ENCODE results near the gene RAB7A. TPM values are rescaled to one million over a fixed set of nuclear protein-coding genes. Genes with fewer than 3 reads are reported as not detected.

RAB7A gene
- total and polyA plus RNA-seq, 8 donors, result 33.6 to 166 (median 103) TPM

- intact Hi-C loops (cut with DNase I; ENCODE audit: low total_unique reads), result no loop called here
- DNase-seq, result peak; percentile 85 to 89
- peak in 5 of 7 experiments; percentile 38 to 71 (median 46) for TF ChIP-seq CTCF (IDR thresholded peaks at IDR 0.05)
- TF ChIP-seq POLR2A (IDR thresholded peaks at IDR 0.05), result no peak
- no peak for TF ChIP-seq POLR2AphosphoS5 (IDR thresholded peaks at IDR 0.05)
- no peak for TF ChIP-seq EP300 (IDR thresholded peaks at IDR 0.05)
- Histone ChIP-seq H3K4me3 (peak overlapping the region; percentile 48 to 58 (median 50)), H3K27ac (peak overlapping the region; percentile 26 to 80 (median 47)), H3K36me3 (no peaks in the 10 kb centered on the region), H3K9me3 (no peaks in the 10 kb centered on the region), H3K4me1 (peaks cover 3 to 20% (median 16%) of the 10 kb centered on the region in 4 donors), H3K27me3 (no peaks in the 10 kb centered on the region)
- 2 to 12% (median 4%) methylated on average over 6 to 32 of the region's 32 CpGs for WGBS, 5 donors
Observed at GRCh38 chr3:128845778-128846485, 119.9 kb downstream of the RAB7A start.

- Histone ChIP-seq H3K27ac (peak overlapping the region in 3 of 5 donors; percentile 47 to 80 (median 68)), H3K4me3 (peak overlapping the region in 1 of 4 donors; percentile 58), H3K9me3 (no peaks in the 10 kb centered on the region), H3K36me3 (no peaks in the 10 kb centered on the region), H3K4me1 (peaks cover 3 to 20% (median 16%) of the 10 kb centered on the region in 4 donors), H3K27me3 (no peaks in the 10 kb centered on the region)
- 70 to 80% (median 77%) methylated on average over 13 of the region's 13 CpGs for WGBS, 5 donors
- TF ChIP-seq CTCF (IDR thresholded peaks at IDR 0.05) (no peak), POLR2A (IDR thresholded peaks at IDR 0.05) (no peak), POLR2AphosphoS5 (IDR thresholded peaks at IDR 0.05) (no peak), EP300 (IDR thresholded peaks at IDR 0.05) (no peak)
- DNase-seq, result peak in 1 of 2 donors; percentile 26
- intact Hi-C loops (cut with DNase I; ENCODE audit: low total_unique reads), result no loop called here
Observed at GRCh38 chr3:128846486-128846891, 120.5 kb downstream of the RAB7A start.

GRCh38 chr3:128847666-128848370 lies 121.8 kb downstream of the RAB7A start:
- no peak overlapping the region for H3K27ac ChIP-seq
- H3K9me3 ChIP-seq, result no peaks in the 10 kb centered on the region
- H3K27me3 ChIP-seq, result no peaks in the 10 kb centered on the region
- intact Hi-C loops (cut with DNase I; ENCODE audit: low total_unique reads), result no loop called here
- peaks cover 3 to 20% (median 16%) of the 10 kb centered on the region in 4 donors for H3K4me1 ChIP-seq
- H3K36me3 ChIP-seq, result no peaks in the 10 kb centered on the region
- 84 to 93% (median 89%) methylated on average over 13 to 15 of the region's 15 CpGs for WGBS, 5 donors
- no peak for DNase-seq
- H3K4me3 ChIP-seq, result no peak overlapping the region
- TF ChIP-seq CTCF (IDR thresholded peaks at IDR 0.05), result no peak
- no peak for TF ChIP-seq POLR2AphosphoS5 (IDR thresholded peaks at IDR 0.05)
- TF ChIP-seq EP300 (IDR thresholded peaks at IDR 0.05), result no peak

GRCh38 chr3:128848936-128849335 lies 123.0 kb downstream of the RAB7A start:
- intact Hi-C loops (cut with DNase I; ENCODE audit: low total_unique reads), result no loop called here
- H3K27ac ChIP-seq, result no peak overlapping the region
- no peaks in the 10 kb centered on the region for H3K36me3 ChIP-seq
- peaks cover 0 to 7% (median 5%) of the 10 kb centered on the region in 4 donors for H3K9me3 ChIP-seq
- no peak for DNase-seq
- peaks cover 3 to 20% (median 16%) of the 10 kb centered on the region in 4 donors for H3K4me1 ChIP-seq
- TF ChIP-seq POLR2A (IDR thresholded peaks at IDR 0.05), result no peak
- no peak for TF ChIP-seq CTCF (IDR thresholded peaks at IDR 0.05)
- TF ChIP-seq EP300 (IDR thresholded peaks at IDR 0.05), result no peak
- TF ChIP-seq POLR2AphosphoS5 (IDR thresholded peaks at IDR 0.05), result no peak
- H3K27me3 ChIP-seq, result no peaks in the 10 kb centered on the region
- no peak overlapping the region for H3K4me3 ChIP-seq
- 92 to 97% (median 94%) methylated on average over 13 of the region's 13 CpGs for WGBS, 5 donors

All from stomach (tissue), 9 donors.